GM12878 (cell line): ENCODE data around the gene CIB2. TPM values are rescaled to one million over a fixed set of nuclear protein-coding genes. Genes with fewer than 3 reads are reported as not detected.

Experiments
- ATAC-seq: fragments of 200-7000 bp; cut with Tn5 transposase; 3 replicates; pipeline ENCODE4 v1.9.1; 2020; ENCODE audit warnings: mild to moderate bottlenecking, moderate library complexity
- BruUV-seq: library from RNA; stranded (reverse); fragments of 400-500 nt; replicated peaks from 2 replicates; lab custom pipeline; 2021; lab: Mats Ljungman, UMichigan
- CTCF ChIA-PET: fragments of 300-600 bp; sonication (Branson Sonifier 250); formaldehyde crosslinking; extraction: SDS; loops from one replicate; lab custom pipeline; 2021; ENCODE audit warnings: inconsistent platforms; lab: Yijun Ruan, JAX
- POLR2A ChIA-PET: fragments of 350-600 bp; formaldehyde crosslinking; extraction: SDS; loops from one replicate; lab custom pipeline; 2021; ENCODE audit warnings: inconsistent platforms; lab: Charles Lee
- RAD21 ChIA-PET: fragments of 300-600 bp; sonication (Branson Sonifier 250); formaldehyde crosslinking; loops from one replicate; lab custom pipeline; 2023; ENCODE audit warnings: antibody characterized with exemption; ENCODE audit not compliant: unreplicated experiment; lab: Charles Lee
- SMC1A ChIA-PET: fragments of 300-600 bp; sonication (Branson Sonifier 250); formaldehyde crosslinking; loops from one replicate; lab custom pipeline; 2023; ENCODE audit not compliant: unreplicated experiment, uncharacterized antibody; lab: Charles Lee
- DNase-seq: peaks from one replicate; pipeline ENCODE4 v3.0.0-alpha.2; 2011; ENCODE audit warnings: low read depth, low spot score
- FAIRE-seq: peaks from 3 replicates; lab custom pipeline; 2011; peaks lifted over from hg19 to GRCh38; lab: Jason Lieb, UNC
- H2AFZ ChIP-seq: 2 replicates; pipeline ENCODE4 v1.6.0; 2011; ENCODE audit warnings: low read depth, low read length, control low read depth; ENCODE audit not compliant: control insufficient read depth
- H3K27ac ChIP-seq: 2 replicates; pipeline ENCODE4 v1.5.1; 2011; ENCODE audit warnings: control low read depth; ENCODE audit not compliant: control insufficient read depth, insufficient read depth
- H3K27me3 ChIP-seq, 2 experiments: replicated peaks in 1 of 2; 2 replicates each; pipeline versions ENCODE4 v1.6.0 to v1.6.1; 2011; ENCODE audit warnings: low read length in 1 of 2; ENCODE audit not compliant: control insufficient read depth in 2 of 2, insufficient read depth in 2 of 2
- H3K36me3 ChIP-seq, 2 experiments: 2 replicates each; pipeline ENCODE4 v1.5.1; 2011; ENCODE audit warnings: low read length in 1 of 2; ENCODE audit not compliant: control insufficient read depth in 2 of 2, insufficient read depth in 2 of 2
- H3K4me1 ChIP-seq: 2 replicates; pipeline ENCODE4 v1.6.1; 2011; ENCODE audit warnings: mild to moderate bottlenecking, low read length, moderate library complexity, mixed read lengths; ENCODE audit not compliant: control insufficient read depth, insufficient read depth
- H3K4me2 ChIP-seq: 2 replicates; pipeline ENCODE4 v1.6.0; 2011; ENCODE audit warnings: control low read depth; ENCODE audit not compliant: control insufficient read depth, insufficient read depth
- H3K4me3 ChIP-seq: fragments of 200-600 bp; sonication (generic); 2 replicates; pipeline ENCODE4 v1.5.1; 2016
- H3K79me2 ChIP-seq: 2 replicates; pipeline ENCODE4 v1.6.0; 2011; ENCODE audit warnings: low read length; ENCODE audit not compliant: control insufficient read depth, insufficient read depth
- H3K9ac ChIP-seq: 2 replicates; pipeline ENCODE4 v1.8.0; 2011; ENCODE audit warnings: low read length, control low read depth, mixed read lengths; ENCODE audit not compliant: control insufficient read depth, insufficient read depth
- H3K9me3 ChIP-seq: replicated peaks from 3 replicates; pipeline ENCODE4 v1.5.1; 2011; ENCODE audit warnings: mild to moderate bottlenecking, low read length; ENCODE audit not compliant: control insufficient read depth, insufficient read depth
- H4K20me1 ChIP-seq: 2 replicates; pipeline ENCODE4 v1.6.0; 2011; ENCODE audit not compliant: control insufficient read depth, insufficient read depth
- ZNF274 ChIP-seq: IDR thresholded peaks from one replicate; pipeline ENCODE4 v1.8.0; 2011; ENCODE audit not compliant: insufficient read length, insufficient read depth
- WGBS: methylation state at CpG from one replicate; pipeline ENCODE4 v1.1.6; 2016; ENCODE audit warnings: low lambda C conversion rate; ENCODE audit not compliant: insufficient replicate concordance, insufficient coverage; ENCODE audit errors: missing lambda C conversion rate; 5-methylcytosine and 5-hydroxymethylcytosine counted together
- in situ Hi-C: fragments of 300-500 bp; cut with MboI; formaldehyde crosslinking; loops from 9 replicates; pipeline ENCODE4 v1.14.3; 2018; ENCODE audit warnings: mixed read lengths
- intact Hi-C: fragments of 100-400 bp; cut with micrococcal nuclease; formaldehyde crosslinking; loops from one replicate; pipeline ENCODE4 v1.14.2; 2022; ENCODE audit not compliant: unreplicated experiment
- polyA plus RNA-seq, 11 experiments: library from polyadenylated mRNA; depleted of rRNA in 4 of 11; unstranded in 6 of 11; stranded (reverse) in 5 of 11; fragments of >200 nt; fragmentation: Nextera tagmentation in 4 of 11; fragmentation: Illumina TruSeq in 1 of 11; extraction: Ambion mirVana in 4 of 11; extraction: Trizol in 1 of 11; gene quantifications; 1 replicate in 1 of 11; 2 replicates in 10 of 11; pipeline versions ENCODE4 v1.2.1 to v1.2.3, GENCODE V29; 2011 to 2016; ENCODE audit warnings: inconsistent platforms in 2 of 11, missing spikeins in 2 of 11, low read depth in 1 of 11
- total RNA-seq, 4 experiments: library from RNA; depleted of rRNA in 3 of 4; stranded (reverse); fragments of >200 nt in 3 of 4; fragmentation: Illumina TruSeq in 1 of 4; extraction: Trizol in 1 of 4; gene quantifications; 2 replicates each; pipeline versions ENCODE4 v1.2.1 to v1.2.3, GENCODE V29; 2013 to 2021
- TF ChIP-seq, protein P1 (sequence below): fragments of 450-650 bp; IDR thresholded peaks from 2 replicates; pipeline ENCODE4 v1.6.1; 2016; ENCODE audit warnings: mild to moderate bottlenecking
- TF ChIP-seq, protein P2 (sequence below): fragments of 450-650 bp; IDR thresholded peaks from 2 replicates; pipeline ENCODE4 v1.6.1; 2016; ENCODE audit warnings: mild to moderate bottlenecking, moderate library complexity, borderline replicate concordance

The CIB2 gene
- total and polyA plus RNA-seq, 10 of the 15 experiments (the other 5 are each of a cell fraction or from before 2014, with no cell fraction given), result 0.56 to 12.1 (median 7.1) TPM

DNA sequence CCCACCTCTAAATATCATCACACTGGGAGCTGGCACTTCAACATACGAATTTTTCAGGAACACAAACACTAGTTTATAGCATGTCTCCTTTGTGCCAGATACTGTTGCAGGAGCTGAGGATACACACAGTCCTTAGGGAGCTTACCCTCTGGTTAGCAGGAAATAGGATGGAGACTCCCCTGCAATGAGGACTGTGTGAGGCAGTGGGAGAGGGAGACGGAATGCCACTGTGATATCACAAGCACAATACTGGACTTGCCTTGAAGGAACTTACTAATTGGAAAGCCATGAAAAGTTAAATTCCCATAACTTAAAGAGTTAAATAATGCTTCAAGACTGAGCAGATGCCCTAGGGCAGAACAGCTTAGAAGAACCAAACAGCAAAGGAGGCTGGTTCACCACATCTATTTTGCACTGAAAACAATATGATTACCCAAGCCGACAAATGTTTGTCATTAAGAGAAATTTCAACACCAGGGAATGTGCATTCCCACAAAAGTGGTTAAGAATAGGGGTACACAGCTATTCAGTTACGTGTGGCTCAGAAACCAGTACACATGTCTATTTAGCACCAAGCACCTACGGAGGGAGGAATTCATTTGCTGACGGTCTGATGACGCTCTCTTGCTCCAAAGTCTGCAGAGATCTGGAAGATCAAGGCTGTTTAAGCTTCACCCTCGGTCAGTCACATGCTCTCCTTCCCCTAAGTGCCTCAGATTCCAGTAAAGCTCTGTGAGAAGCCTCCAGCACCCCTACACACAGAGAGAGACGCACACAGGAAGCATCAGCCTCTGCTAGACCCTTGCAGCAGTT lies 59.0 kb downstream of the CIB2 start:
- WGBS, result 70% methylated on average over 9 of the region's 9 CpGs
- POLR2A ChIA-PET, result interaction anchor here (1.5 to 2.5 kb wide), 4 partner anchors 10 to 31 kb away, joined by 3 to 12 read pairs (median 8); no protein-coding TSS in a partner anchor
- Histone ChIP-seq H3K4me3 (no peak overlapping the region), H3K27me3 (no peaks in the 10 kb centered on the region), H3K4me1 (peaks cover 42% of the 10 kb centered on the region), H3K9ac (no peak overlapping the region), H3K36me3 (0 out of 4 replicates have a peak, but pooled peaks cover 0 to 3% of the 10 kb centered on the region in 2 experiments), H3K4me2 (peak overlapping the region; percentile 20; the same call in 1 of the 2 replicates), H3K9me3 (no peaks in the 10 kb centered on the region), H4K20me1 (no peaks in the 10 kb centered on the region), H2AFZ (no peak overlapping the region), H3K27ac (no peak overlapping the region), H3K79me2 (peaks cover 72% of the 10 kb centered on the region)
- in situ Hi-C loops, result no loop called here
- TF ChIP-seq, protein P1, sequence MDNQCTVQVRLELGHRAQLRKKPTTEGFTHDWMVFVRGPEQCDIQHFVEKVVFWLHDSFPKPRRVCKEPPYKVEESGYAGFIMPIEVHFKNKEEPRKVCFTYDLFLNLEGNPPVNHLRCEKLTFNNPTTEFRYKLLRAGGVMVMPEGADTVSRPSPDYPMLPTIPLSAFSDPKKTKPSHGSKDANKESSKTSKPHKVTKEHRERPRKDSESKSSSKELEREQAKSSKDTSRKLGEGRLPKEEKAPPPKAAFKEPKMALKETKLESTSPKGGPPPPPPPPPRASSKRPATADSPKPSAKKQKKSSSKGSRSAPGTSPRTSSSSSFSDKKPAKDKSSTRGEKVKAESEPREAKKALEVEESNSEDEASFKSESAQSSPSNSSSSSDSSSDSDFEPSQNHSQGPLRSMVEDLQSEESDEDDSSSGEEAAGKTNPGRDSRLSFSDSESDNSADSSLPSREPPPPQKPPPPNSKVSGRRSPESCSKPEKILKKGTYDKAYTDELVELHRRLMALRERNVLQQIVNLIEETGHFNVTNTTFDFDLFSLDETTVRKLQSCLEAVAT, result peak; percentile 98
- no peak for TF ChIP-seq ZNF274
- TF ChIP-seq, protein P2, sequence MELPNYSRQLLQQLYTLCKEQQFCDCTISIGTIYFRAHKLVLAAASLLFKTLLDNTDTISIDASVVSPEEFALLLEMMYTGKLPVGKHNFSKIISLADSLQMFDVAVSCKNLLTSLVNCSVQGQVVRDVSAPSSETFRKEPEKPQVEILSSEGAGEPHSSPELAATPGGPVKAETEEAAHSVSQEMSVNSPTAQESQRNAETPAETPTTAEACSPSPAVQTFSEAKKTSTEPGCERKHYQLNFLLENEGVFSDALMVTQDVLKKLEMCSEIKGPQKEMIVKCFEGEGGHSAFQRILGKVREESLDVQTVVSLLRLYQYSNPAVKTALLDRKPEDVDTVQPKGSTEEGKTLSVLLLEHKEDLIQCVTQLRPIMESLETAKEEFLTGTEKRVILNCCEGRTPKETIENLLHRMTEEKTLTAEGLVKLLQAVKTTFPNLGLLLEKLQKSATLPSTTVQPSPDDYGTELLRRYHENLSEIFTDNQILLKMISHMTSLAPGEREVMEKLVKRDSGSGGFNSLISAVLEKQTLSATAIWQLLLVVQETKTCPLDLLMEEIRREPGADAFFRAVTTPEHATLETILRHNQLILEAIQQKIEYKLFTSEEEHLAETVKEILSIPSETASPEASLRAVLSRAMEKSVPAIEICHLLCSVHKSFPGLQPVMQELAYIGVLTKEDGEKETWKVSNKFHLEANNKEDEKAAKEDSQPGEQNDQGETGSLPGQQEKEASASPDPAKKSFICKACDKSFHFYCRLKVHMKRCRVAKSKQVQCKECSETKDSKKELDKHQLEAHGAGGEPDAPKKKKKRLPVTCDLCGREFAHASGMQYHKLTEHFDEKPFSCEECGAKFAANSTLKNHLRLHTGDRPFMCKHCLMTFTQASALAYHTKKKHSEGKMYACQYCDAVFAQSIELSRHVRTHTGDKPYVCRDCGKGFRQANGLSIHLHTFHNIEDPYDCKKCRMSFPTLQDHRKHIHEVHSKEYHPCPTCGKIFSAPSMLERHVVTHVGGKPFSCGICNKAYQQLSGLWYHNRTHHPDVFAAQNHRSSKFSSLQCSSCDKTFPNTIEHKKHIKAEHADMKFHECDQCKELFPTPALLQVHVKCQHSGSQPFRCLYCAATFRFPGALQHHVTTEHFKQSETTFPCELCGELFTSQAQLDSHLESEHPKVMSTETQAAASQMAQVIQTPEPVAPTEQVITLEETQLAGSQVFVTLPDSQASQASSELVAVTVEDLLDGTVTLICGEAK, result 0 out of 2 replicates have a peak, but pooled peaks have one; percentile 21
- intact Hi-C loops, result no loop called here
- FAIRE-seq (no peak), DNase-seq (no peak), ATAC-seq (no peak)
- RAD21 ChIA-PET, result interaction anchor here (0.8 to 9.2 kb wide), 7 partner anchors 10 to 65 kb away, joined by 3 to 170 read pairs (median 4); no protein-coding TSS in a partner anchor
- SMC1A ChIA-PET, result interaction anchor here (0.9 to 12.0 kb wide), 13 partner anchors 10 to 104 kb away, joined by 3 to 305 read pairs (median 8); partner anchors contain the start of gene CIB2
- CTCF ChIA-PET, result interaction anchor here (0.7 to 13.4 kb wide), 12 partner anchors 12 to 162 kb away, joined by 3 to 191 read pairs (median 6); no protein-coding TSS in a partner anchor
- BruUV-seq, result no TSS peak
